Right lobe of liver (tissue), 4 donors: ENCODE data around the gene TIMM44.

ENCODE experiments used
- POLR2A ChIP-seq: fragments of 450-650 bp; IDR thresholded peaks from one replicate; pipeline ENCODE4 v1.6.1; 2017; ENCODE audit warnings: antibody characterized with exemption, mild to moderate bottlenecking
- TF ChIP-seq, protein P1 (sequence below), 4 donors: fragments of 200-600 bp in 3 of 4; fragments of 450-650 bp in 1 of 4; IDR thresholded peaks; one replicate each; pipeline versions ENCODE4 v1.5.1 to v1.8.0; 2016 to 2022; ENCODE audit warnings: antibody characterized with exemption in 4 of 4, mild to moderate bottlenecking in 2 of 4
- donor health status: DM: no; HTN: no; CAD: no.
- donor health status: DM: no; HTN: no; CAD: no.
- donor health status: DM: no; HTN: yes; CAD: no.

DNA sequence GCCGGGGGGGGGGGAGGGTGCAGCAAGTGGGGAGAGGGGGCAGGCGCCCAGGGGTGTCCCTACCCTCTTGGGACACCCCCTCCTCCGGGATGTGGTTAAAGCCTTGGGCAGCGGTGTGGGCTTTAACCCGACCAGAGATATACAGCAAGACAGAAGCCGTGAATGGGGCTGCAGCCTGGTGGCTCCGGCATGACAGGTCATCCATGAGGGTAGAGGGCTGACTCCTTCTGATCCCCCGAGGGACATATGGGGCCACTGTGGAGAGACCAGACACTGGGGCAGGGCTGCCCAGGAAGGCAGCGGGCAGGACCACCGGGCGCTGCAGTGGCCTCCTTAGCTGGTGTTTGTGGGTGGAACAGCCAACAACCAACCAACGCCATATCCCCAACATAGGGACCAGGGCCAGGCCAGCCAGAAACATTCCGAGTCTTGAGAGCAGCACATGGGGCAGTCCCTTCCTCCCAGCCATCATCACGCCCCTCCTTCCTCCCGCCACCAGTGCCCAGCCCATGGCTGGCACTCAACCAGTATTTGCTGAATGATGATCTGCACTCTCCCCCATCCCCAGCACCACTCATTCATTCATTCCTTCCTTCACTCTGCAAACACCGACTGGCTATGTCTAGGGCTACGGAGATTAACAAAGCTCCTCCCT, 43.8 kb upstream of the TIMM44 start:
- TF ChIP-seq, protein P1, sequence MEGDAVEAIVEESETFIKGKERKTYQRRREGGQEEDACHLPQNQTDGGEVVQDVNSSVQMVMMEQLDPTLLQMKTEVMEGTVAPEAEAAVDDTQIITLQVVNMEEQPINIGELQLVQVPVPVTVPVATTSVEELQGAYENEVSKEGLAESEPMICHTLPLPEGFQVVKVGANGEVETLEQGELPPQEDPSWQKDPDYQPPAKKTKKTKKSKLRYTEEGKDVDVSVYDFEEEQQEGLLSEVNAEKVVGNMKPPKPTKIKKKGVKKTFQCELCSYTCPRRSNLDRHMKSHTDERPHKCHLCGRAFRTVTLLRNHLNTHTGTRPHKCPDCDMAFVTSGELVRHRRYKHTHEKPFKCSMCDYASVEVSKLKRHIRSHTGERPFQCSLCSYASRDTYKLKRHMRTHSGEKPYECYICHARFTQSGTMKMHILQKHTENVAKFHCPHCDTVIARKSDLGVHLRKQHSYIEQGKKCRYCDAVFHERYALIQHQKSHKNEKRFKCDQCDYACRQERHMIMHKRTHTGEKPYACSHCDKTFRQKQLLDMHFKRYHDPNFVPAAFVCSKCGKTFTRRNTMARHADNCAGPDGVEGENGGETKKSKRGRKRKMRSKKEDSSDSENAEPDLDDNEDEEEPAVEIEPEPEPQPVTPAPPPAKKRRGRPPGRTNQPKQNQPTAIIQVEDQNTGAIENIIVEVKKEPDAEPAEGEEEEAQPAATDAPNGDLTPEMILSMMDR (IDR thresholded peaks at IDR 0.05) = no peak
- no peak for TF ChIP-seq POLR2A
